SK-N-SH (cell line): ENCODE data around the gene FBXO2. TPM values are rescaled to one million over a fixed set of nuclear protein-coding genes. Genes with fewer than 3 reads are reported as not detected.

Experiments used
- CTCF ChIA-PET: fragments of 300-600, 350-600 bp; formaldehyde crosslinking; extraction: SDS; loops from one replicate; lab custom pipeline; 2021; lab: Yijun Ruan, JAX
- POLR2A ChIA-PET: fragments of 350-600 bp; sonication (Branson Sonifier 250); formaldehyde crosslinking; extraction: SDS; loops from one replicate; lab custom pipeline; 2020; ENCODE audit warnings: antibody characterized with exemption, inconsistent platforms; lab: Yijun Ruan, JAX
- DNase-seq: peaks from one replicate; pipeline ENCODE4 v3.0.0; 2012
- H2AFZ ChIP-seq: fragments of 200-600 bp; sonication (generic); 2 replicates; pipeline ENCODE4 v1.8.1; 2016; ENCODE audit warnings: antibody characterized with exemption, mild to moderate bottlenecking, low read depth
- H3F3A ChIP-seq: fragments of 200-600 bp; sonication (generic); replicated peaks from 2 replicates; pipeline ENCODE3; 2016; ENCODE audit warnings: antibody characterized with exemption, mild to moderate bottlenecking; ENCODE audit not compliant: insufficient read depth
- H3K27ac ChIP-seq, 2 experiments: fragments of 200-500 bp in 1 of 2; fragments of 200-600 bp in 1 of 2; sonication (Bioruptor generic) in 1 of 2; sonication (generic), shearing (Covaris generic) in 1 of 2; 2 replicates each; pipeline versions ENCODE4 v1.5.1 to v1.6.1; 2014 to 2016; ENCODE audit warnings: low read depth in 2 of 2, inconsistent platforms in 1 of 2, low read length in 1 of 2, mild to moderate bottlenecking in 1 of 2, mixed read lengths in 1 of 2
- H3K27me3 ChIP-seq: fragments of 200-600 bp; sonication (generic), shearing (Covaris generic); 2 replicates; pipeline ENCODE4 v1.6.1; 2016; ENCODE audit warnings: mixed run types; ENCODE audit not compliant: insufficient read depth
- H3K36me3 ChIP-seq, 2 experiments: fragments of 200-500 bp in 1 of 2; fragments of 200-600 bp in 1 of 2; sonication (Bioruptor generic) in 1 of 2; sonication (generic) in 1 of 2; replicated peaks in 1 of 2; 2 replicates each; pipeline versions ENCODE3 to v1.5.1; 2014 to 2016; ENCODE audit warnings: low read length in 1 of 2, mild to moderate bottlenecking in 1 of 2; ENCODE audit not compliant: insufficient read depth in 2 of 2, control insufficient read depth in 1 of 2
- H3K4me1 ChIP-seq, 2 experiments: fragments of 200-500 bp in 1 of 2; fragments of 200-600 bp in 1 of 2; sonication (Bioruptor generic) in 1 of 2; sonication (generic), shearing (Covaris generic) in 1 of 2; 2 replicates each; pipeline versions ENCODE4 v1.5.1 to v1.6.1; 2014 to 2016; ENCODE audit warnings: low read depth in 1 of 2, low read length in 1 of 2, mixed run types in 1 of 2; ENCODE audit not compliant: insufficient read depth in 2 of 2, control insufficient read depth in 1 of 2
- H3K4me2 ChIP-seq: fragments of 200-600 bp; sonication (generic), shearing (Covaris generic); 2 replicates; pipeline ENCODE4 v1.6.1; 2017; ENCODE audit warnings: mixed run types
- H3K4me3 ChIP-seq, 2 experiments: fragments of 200-500 bp in 1 of 2; fragments of 200-600 bp in 1 of 2; sonication (Bioruptor generic) in 1 of 2; sonication (generic), shearing (Covaris generic) in 1 of 2; 2 replicates each; pipeline versions ENCODE4 v1.5.1 to v1.8.1; 2014 to 2016; ENCODE audit warnings: low read depth in 2 of 2, inconsistent platforms in 1 of 2, low read length in 1 of 2, mild to moderate bottlenecking in 1 of 2, mixed read lengths in 1 of 2, moderate library complexity in 1 of 2
- H3K79me2 ChIP-seq: fragments of 200-600 bp; sonication (generic); 2 replicates; pipeline ENCODE4 v1.8.1; 2017; ENCODE audit warnings: mild to moderate bottlenecking; ENCODE audit not compliant: insufficient read depth
- H3K9ac ChIP-seq: fragments of 200-600 bp; sonication (generic); 2 replicates; pipeline ENCODE4 v1.6.1; 2017; ENCODE audit warnings: mixed run types
- H3K9me2 ChIP-seq: fragments of 200-600 bp; sonication (generic); 2 replicates; pipeline ENCODE4 v1.6.1; 2017; ENCODE audit warnings: mixed run types
- H3K9me3 ChIP-seq: fragments of 200-600 bp; sonication (generic); 2 replicates; pipeline ENCODE4 v1.6.1; 2017; ENCODE audit warnings: mixed run types, mild to moderate bottlenecking, moderate library complexity
- H4K20me1 ChIP-seq: fragments of 200-600 bp; sonication (generic); 2 replicates; pipeline ENCODE4 v1.6.1; 2017; ENCODE audit warnings: mild to moderate bottlenecking, mixed run types; ENCODE audit not compliant: insufficient read depth
- CHD2 ChIP-seq: fragments of 150-350 bp; IDR thresholded peaks from 2 replicates; pipeline ENCODE4 v1.6.1; 2018; ENCODE audit warnings: low read length; ENCODE audit not compliant: partially characterized antibody
- EZH2phosphoT487 ChIP-seq: fragments of 200-600 bp; sonication (generic); IDR thresholded peaks from 2 replicates; pipeline ENCODE4 v1.6.1; 2017; ENCODE audit warnings: low read depth, mixed run types, mild to moderate bottlenecking, antibody characterized with exemption, moderate library complexity, borderline replicate concordance
- FOSL2 ChIP-seq: IDR thresholded peaks from 2 replicates; pipeline ENCODE4 v1.4.0; 2012; ENCODE audit warnings: low read depth, mild to moderate bottlenecking, moderate library complexity, borderline replicate concordance
- FOXM1 ChIP-seq: IDR thresholded peaks from 2 replicates; pipeline ENCODE4 v1.4.0; 2012; ENCODE audit warnings: low read depth, mild to moderate bottlenecking
- GABPA ChIP-seq: IDR thresholded peaks from 2 replicates; pipeline ENCODE4 v1.4.0; 2012; ENCODE audit warnings: low read depth, mild to moderate bottlenecking
- JUND ChIP-seq: IDR thresholded peaks from 2 replicates; pipeline ENCODE4 v1.4.0; 2012
- MXI1 ChIP-seq: IDR thresholded peaks from 2 replicates; pipeline ENCODE4 v1.6.1; 2012; ENCODE audit warnings: mild to moderate bottlenecking, low read depth, low read length, improper control_type of control experiment
- NFIC ChIP-seq: IDR thresholded peaks from 2 replicates; pipeline ENCODE4 v1.4.0; 2012; ENCODE audit warnings: borderline replicate concordance
- NRF1 ChIP-seq: IDR thresholded peaks from 2 replicates; pipeline ENCODE4 v1.6.1; 2012; ENCODE audit warnings: low read depth, mild to moderate bottlenecking, low read length
- POLR2AphosphoS5 ChIP-seq: IDR thresholded peaks from 2 replicates; pipeline ENCODE4 v1.6.1; 2012; ENCODE audit warnings: low read depth, low read length
- RCOR1 ChIP-seq: fragments of 150-350 bp; IDR thresholded peaks from 2 replicates; pipeline ENCODE4 v1.6.1; 2017; ENCODE audit warnings: antibody characterized with exemption, low read length
- RFX5 ChIP-seq: IDR thresholded peaks from 2 replicates; pipeline ENCODE4 v1.6.1; 2012; ENCODE audit warnings: mild to moderate bottlenecking, improper control_type of control experiment, low read length
- RXRA ChIP-seq: IDR thresholded peaks from 2 replicates; pipeline ENCODE4 v1.4.0; 2012; ENCODE audit warnings: low read depth, mild to moderate bottlenecking, borderline replicate concordance
- TAF1 ChIP-seq: IDR thresholded peaks from 2 replicates; pipeline ENCODE4 v1.6.1; 2012; ENCODE audit warnings: low read depth, mild to moderate bottlenecking, low read length, moderate library complexity, borderline replicate concordance
- TEAD4 ChIP-seq: IDR thresholded peaks from 2 replicates; pipeline ENCODE4 v1.4.0; 2012; ENCODE audit warnings: mild to moderate bottlenecking, borderline replicate concordance; ENCODE audit not compliant: insufficient read depth
- YY1 ChIP-seq: IDR thresholded peaks from 2 replicates; pipeline ENCODE4 v1.4.0; 2012; ENCODE audit warnings: low read depth, mild to moderate bottlenecking
- WGBS: methylation state at CpG from one replicate; pipeline ENCODE4 v1.1.6; 2017; ENCODE audit warnings: low lambda C conversion rate; 5-methylcytosine and 5-hydroxymethylcytosine counted together
- polyA plus RNA-seq, 3 experiments: library from polyadenylated mRNA; depleted of rRNA; stranded (reverse); fragments of >200 nt; gene quantifications; 2 replicates each; pipeline ENCODE4 v1.2.3, GENCODE V29; 2012
- TF ChIP-seq, protein P1 (sequence below): IDR thresholded peaks from 2 replicates; pipeline ENCODE4 v1.4.0; 2012; ENCODE audit warnings: low read depth
- TF ChIP-seq, protein P2 (sequence below): fragments of 200-600 bp; sonication (generic); IDR thresholded peaks from 2 replicates; pipeline ENCODE4 v1.6.1; 2017; ENCODE audit warnings: antibody characterized with exemption, mild to moderate bottlenecking, moderate library complexity
- TF ChIP-seq, protein P3 (sequence below): IDR thresholded peaks from 2 replicates; pipeline ENCODE4 v1.4.0; 2012; ENCODE audit warnings: low read depth, borderline replicate concordance
- TF ChIP-seq, protein P4 (sequence below): IDR thresholded peaks from 2 replicates; pipeline ENCODE4; 2012
- TF ChIP-seq, protein P5 (sequence below): fragments of 150-350 bp; IDR thresholded peaks from 2 replicates; pipeline ENCODE4 v1.6.1; 2016; ENCODE audit warnings: mild to moderate bottlenecking, low read depth, low read length

Gene FBXO2
- polyA plus RNA-seq, 1 of the 3 experiments (the other 2 are of a cell fraction) = 21.7 TPM

DNA sequence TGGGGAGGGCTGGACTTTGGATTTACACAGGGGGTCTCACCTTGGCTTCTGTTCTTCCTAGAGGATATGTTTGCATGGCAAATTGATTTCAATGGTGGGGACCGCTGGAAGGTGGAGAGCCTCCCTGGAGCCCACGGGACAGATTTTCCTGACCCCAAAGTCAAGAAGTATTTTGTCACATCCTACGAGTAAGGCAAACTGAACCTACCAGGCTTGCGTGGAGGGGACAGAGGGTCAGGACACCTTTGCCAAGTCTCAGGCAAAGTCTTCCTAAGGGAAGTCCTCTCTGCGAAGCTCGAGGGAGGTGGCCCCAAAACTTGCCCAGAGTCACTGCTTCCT lies 16.9 kb upstream of the FBXO2 start:
- H3K4me3 ChIP-seq = no peak overlapping the region
- POLR2A ChIA-PET = no interaction called here
- no peaks in the 10 kb centered on the region for H3K9me2 ChIP-seq
- CTCF ChIA-PET = interaction anchor here (1.1 to 4.1 kb wide), 2 partner anchors 25 to 49 kb away, joined by 3 to 20 read pairs; no protein-coding TSS in a partner anchor
- no peaks in the 10 kb centered on the region for H3K79me2 ChIP-seq
- peaks cover 3 to 27% of the 10 kb centered on the region in 2 experiments for H3K36me3 ChIP-seq
- H3K4me1 ChIP-seq = no peaks in the 10 kb centered on the region
- no peaks in the 10 kb centered on the region for H3F3A ChIP-seq
- H3K27ac ChIP-seq = no peak overlapping the region
- TF ChIP-seq CHD2 = no peak
- no peak for TF ChIP-seq POLR2AphosphoS5
- TF ChIP-seq, protein P1, sequence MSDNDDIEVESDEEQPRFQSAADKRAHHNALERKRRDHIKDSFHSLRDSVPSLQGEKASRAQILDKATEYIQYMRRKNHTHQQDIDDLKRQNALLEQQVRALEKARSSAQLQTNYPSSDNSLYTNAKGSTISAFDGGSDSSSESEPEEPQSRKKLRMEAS = no peak
- TF ChIP-seq, protein P2, sequence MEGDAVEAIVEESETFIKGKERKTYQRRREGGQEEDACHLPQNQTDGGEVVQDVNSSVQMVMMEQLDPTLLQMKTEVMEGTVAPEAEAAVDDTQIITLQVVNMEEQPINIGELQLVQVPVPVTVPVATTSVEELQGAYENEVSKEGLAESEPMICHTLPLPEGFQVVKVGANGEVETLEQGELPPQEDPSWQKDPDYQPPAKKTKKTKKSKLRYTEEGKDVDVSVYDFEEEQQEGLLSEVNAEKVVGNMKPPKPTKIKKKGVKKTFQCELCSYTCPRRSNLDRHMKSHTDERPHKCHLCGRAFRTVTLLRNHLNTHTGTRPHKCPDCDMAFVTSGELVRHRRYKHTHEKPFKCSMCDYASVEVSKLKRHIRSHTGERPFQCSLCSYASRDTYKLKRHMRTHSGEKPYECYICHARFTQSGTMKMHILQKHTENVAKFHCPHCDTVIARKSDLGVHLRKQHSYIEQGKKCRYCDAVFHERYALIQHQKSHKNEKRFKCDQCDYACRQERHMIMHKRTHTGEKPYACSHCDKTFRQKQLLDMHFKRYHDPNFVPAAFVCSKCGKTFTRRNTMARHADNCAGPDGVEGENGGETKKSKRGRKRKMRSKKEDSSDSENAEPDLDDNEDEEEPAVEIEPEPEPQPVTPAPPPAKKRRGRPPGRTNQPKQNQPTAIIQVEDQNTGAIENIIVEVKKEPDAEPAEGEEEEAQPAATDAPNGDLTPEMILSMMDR = no peak
- no peak for TF ChIP-seq RFX5
- TF ChIP-seq, protein P3, sequence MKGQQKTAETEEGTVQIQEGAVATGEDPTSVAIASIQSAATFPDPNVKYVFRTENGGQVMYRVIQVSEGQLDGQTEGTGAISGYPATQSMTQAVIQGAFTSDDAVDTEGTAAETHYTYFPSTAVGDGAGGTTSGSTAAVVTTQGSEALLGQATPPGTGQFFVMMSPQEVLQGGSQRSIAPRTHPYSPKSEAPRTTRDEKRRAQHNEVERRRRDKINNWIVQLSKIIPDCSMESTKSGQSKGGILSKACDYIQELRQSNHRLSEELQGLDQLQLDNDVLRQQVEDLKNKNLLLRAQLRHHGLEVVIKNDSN = no peak
- no peak for TF ChIP-seq TEAD4
- TF ChIP-seq, protein P4, sequence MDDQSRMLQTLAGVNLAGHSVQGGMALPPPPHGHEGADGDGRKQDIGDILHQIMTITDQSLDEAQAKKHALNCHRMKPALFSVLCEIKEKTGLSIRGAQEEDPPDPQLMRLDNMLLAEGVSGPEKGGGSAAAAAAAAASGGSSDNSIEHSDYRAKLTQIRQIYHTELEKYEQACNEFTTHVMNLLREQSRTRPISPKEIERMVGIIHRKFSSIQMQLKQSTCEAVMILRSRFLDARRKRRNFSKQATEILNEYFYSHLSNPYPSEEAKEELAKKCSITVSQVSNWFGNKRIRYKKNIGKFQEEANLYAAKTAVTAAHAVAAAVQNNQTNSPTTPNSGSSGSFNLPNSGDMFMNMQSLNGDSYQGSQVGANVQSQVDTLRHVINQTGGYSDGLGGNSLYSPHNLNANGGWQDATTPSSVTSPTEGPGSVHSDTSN = no peak
- TF ChIP-seq EZH2phosphoT487 = no peak
- no peak for TF ChIP-seq RXRA
- TF ChIP-seq FOXM1 = no peak
- TF ChIP-seq, protein P5, sequence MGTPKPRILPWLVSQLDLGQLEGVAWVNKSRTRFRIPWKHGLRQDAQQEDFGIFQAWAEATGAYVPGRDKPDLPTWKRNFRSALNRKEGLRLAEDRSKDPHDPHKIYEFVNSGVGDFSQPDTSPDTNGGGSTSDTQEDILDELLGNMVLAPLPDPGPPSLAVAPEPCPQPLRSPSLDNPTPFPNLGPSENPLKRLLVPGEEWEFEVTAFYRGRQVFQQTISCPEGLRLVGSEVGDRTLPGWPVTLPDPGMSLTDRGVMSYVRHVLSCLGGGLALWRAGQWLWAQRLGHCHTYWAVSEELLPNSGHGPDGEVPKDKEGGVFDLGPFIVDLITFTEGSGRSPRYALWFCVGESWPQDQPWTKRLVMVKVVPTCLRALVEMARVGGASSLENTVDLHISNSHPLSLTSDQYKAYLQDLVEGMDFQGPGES = no peak
- no peak for DNase-seq
- no peak overlapping the region for H3K4me2 ChIP-seq
- H4K20me1 ChIP-seq = no peaks in the 10 kb centered on the region
- WGBS = 100% methylated on average over 2 of the region's 6 CpGs
- H3K9me3 ChIP-seq = no peaks in the 10 kb centered on the region
- H2AFZ ChIP-seq = no peak overlapping the region
- H3K27me3 ChIP-seq = no peaks in the 10 kb centered on the region
- no peak overlapping the region for H3K9ac ChIP-seq

DNA sequence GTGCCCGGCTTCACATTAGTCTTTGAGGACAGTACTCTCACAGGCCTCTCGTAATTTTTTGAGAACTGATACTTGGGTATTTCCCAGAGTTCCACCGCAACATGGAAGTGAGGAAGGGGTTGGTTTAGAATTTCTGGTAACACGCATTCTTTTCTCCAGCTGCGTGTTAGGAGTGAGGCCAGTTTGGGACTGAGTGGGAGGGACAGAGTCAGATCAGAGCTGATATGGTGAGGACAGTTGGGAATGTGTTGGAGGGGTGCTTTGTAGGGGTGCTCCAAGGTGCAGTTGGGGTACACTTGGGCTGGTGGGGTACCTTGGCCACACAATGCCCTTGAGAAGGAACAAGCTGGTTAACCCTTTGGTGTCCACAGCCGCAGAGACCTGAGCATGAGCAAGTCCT lies 16.5 kb upstream of the FBXO2 start:
- no peak for DNase-seq
- Histone ChIP-seq H3K36me3 (peaks cover 3 to 24% of the 10 kb centered on the region in 2 experiments), H3K4me1 (no peaks in the 10 kb centered on the region), H2AFZ (no peak overlapping the region), H3K27ac (no peak overlapping the region), H3F3A (peaks cover 3% of the 10 kb centered on the region), H3K9ac (no peak overlapping the region), H3K27me3 (no peaks in the 10 kb centered on the region), H3K79me2 (no peaks in the 10 kb centered on the region), H3K9me3 (no peaks in the 10 kb centered on the region), H3K4me3 (no peak overlapping the region), H3K4me2 (no peak overlapping the region), H4K20me1 (no peaks in the 10 kb centered on the region), H3K9me2 (no peaks in the 10 kb centered on the region)
- WGBS = 95% methylated on average over 6 of the region's 6 CpGs
- POLR2A ChIA-PET = no interaction called here
- CTCF ChIA-PET = interaction anchor here (1.1 to 4.1 kb wide), 2 partner anchors 25 to 49 kb away, joined by 3 to 20 read pairs; no protein-coding TSS in a partner anchor
- TF ChIP-seq TEAD4 (no peak), POLR2AphosphoS5 (no peak), RCOR1 (no peak), NRF1 (no peak), FOXM1 (no peak), TAF1 (no peak), FOSL2 (no peak), RXRA (no peak), NFIC (no peak), MXI1 (no peak), YY1 (no peak), JUND (no peak), GABPA (no peak)
- TF ChIP-seq, protein P1 = no peak
- TF ChIP-seq, protein P4 = no peak
